ENCODE results near the gene SURF4.

DNA sequence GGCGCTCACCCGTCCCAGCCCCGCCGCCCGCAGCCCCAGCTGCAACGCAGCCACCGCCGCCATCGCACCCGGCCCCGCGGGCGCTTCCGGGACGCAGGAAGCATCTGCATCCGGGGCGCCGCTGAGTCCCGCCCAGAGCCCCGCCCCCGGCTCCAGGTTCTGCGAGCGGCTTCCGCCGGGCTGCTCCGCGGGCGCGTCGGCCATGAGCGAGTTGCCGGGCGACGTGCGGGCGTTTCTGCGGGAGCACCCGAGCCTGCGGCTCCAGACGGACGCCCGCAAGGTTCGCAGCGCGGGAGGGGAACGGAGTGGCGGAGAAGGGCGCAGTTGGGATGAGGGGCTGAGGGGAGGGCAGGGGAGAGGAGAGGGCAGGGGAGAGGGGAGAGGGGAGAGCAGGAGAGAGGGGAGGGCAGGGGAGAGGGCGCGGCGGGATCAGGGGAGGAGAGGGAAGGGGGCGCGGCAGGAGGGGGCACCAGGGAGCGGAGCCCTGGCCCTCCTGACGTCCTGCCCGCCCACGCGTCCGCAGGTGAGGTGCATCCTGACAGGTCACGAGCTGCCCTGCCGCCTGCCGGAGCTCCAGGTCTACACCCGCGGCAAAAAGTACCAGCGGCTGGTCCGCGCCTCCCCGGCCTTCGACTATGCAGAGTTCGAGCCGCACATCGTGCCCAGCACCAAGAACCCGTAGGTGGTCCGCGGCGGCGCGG is 19.3 kb downstream of the SURF4 start, which contains the start of the genes SURF1 and SURF2:
- TF ChIP-seq, protein P1, sequence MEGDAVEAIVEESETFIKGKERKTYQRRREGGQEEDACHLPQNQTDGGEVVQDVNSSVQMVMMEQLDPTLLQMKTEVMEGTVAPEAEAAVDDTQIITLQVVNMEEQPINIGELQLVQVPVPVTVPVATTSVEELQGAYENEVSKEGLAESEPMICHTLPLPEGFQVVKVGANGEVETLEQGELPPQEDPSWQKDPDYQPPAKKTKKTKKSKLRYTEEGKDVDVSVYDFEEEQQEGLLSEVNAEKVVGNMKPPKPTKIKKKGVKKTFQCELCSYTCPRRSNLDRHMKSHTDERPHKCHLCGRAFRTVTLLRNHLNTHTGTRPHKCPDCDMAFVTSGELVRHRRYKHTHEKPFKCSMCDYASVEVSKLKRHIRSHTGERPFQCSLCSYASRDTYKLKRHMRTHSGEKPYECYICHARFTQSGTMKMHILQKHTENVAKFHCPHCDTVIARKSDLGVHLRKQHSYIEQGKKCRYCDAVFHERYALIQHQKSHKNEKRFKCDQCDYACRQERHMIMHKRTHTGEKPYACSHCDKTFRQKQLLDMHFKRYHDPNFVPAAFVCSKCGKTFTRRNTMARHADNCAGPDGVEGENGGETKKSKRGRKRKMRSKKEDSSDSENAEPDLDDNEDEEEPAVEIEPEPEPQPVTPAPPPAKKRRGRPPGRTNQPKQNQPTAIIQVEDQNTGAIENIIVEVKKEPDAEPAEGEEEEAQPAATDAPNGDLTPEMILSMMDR (IDR thresholded peaks at IDR 0.05): peak; percentile 35
- TF ChIP-seq ZFX (IDR thresholded peaks at IDR 0.05; ENCODE audit: borderline replicate concordance): no peak

All from 22Rv1 (cell line).